ENCODE results near the gene HCFC1R1.

GRCh38 chr16:3045758-3046640 lies 22.3 kb upstream of the HCFC1R1 start, which contains the start of gene MMP25:
- TF ChIP-seq, protein P1, sequence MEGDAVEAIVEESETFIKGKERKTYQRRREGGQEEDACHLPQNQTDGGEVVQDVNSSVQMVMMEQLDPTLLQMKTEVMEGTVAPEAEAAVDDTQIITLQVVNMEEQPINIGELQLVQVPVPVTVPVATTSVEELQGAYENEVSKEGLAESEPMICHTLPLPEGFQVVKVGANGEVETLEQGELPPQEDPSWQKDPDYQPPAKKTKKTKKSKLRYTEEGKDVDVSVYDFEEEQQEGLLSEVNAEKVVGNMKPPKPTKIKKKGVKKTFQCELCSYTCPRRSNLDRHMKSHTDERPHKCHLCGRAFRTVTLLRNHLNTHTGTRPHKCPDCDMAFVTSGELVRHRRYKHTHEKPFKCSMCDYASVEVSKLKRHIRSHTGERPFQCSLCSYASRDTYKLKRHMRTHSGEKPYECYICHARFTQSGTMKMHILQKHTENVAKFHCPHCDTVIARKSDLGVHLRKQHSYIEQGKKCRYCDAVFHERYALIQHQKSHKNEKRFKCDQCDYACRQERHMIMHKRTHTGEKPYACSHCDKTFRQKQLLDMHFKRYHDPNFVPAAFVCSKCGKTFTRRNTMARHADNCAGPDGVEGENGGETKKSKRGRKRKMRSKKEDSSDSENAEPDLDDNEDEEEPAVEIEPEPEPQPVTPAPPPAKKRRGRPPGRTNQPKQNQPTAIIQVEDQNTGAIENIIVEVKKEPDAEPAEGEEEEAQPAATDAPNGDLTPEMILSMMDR (IDR thresholded peaks at IDR 0.05): no peak
- TF ChIP-seq POLR2A (IDR thresholded peaks at IDR 0.05): no peak

Measured in adrenal gland (tissue), 5 donors.